GM12878 (cell line): ENCODE results near the gene RECK. TPM values are rescaled to one million over a fixed set of nuclear protein-coding genes. Genes with fewer than 3 reads are reported as not detected.

Source experiments
- ATAC-seq: fragments of 200-7000 bp; cut with Tn5 transposase; 3 replicates; pipeline ENCODE4 v1.9.1; 2020; ENCODE audit warnings: mild to moderate bottlenecking, moderate library complexity
- BruUV-seq: library from RNA; stranded (reverse); fragments of 400-500 nt; replicated peaks from 2 replicates; lab custom pipeline; 2021; lab: Mats Ljungman, UMichigan
- CTCF ChIA-PET: fragments of 300-600 bp; sonication (Branson Sonifier 250); formaldehyde crosslinking; extraction: SDS; loops from one replicate; lab custom pipeline; 2021; ENCODE audit warnings: inconsistent platforms; lab: Yijun Ruan, JAX
- POLR2A ChIA-PET: fragments of 350-600 bp; formaldehyde crosslinking; extraction: SDS; loops from one replicate; lab custom pipeline; 2021; ENCODE audit warnings: inconsistent platforms; lab: Charles Lee
- RAD21 ChIA-PET: fragments of 300-600 bp; sonication (Branson Sonifier 250); formaldehyde crosslinking; loops from one replicate; lab custom pipeline; 2023; ENCODE audit warnings: antibody characterized with exemption; ENCODE audit not compliant: unreplicated experiment; lab: Charles Lee
- SMC1A ChIA-PET: fragments of 300-600 bp; sonication (Branson Sonifier 250); formaldehyde crosslinking; loops from one replicate; lab custom pipeline; 2023; ENCODE audit not compliant: unreplicated experiment, uncharacterized antibody; lab: Charles Lee
- DNase-seq: peaks from one replicate; pipeline ENCODE4 v3.0.0-alpha.2; 2011; ENCODE audit warnings: low read depth, low spot score
- FAIRE-seq: peaks from 3 replicates; lab custom pipeline; 2011; peaks lifted over from hg19 to GRCh38; lab: Jason Lieb, UNC
- H2AFZ ChIP-seq: 2 replicates; pipeline ENCODE4 v1.6.0; 2011; ENCODE audit warnings: low read depth, low read length, control low read depth; ENCODE audit not compliant: control insufficient read depth
- H3K27ac ChIP-seq: 2 replicates; pipeline ENCODE4 v1.5.1; 2011; ENCODE audit warnings: control low read depth; ENCODE audit not compliant: control insufficient read depth, insufficient read depth
- H3K27me3 ChIP-seq, 2 experiments: replicated peaks in 1 of 2; 2 replicates each; pipeline versions ENCODE4 v1.6.0 to v1.6.1; 2011; ENCODE audit warnings: low read length in 1 of 2; ENCODE audit not compliant: control insufficient read depth in 2 of 2, insufficient read depth in 2 of 2
- H3K36me3 ChIP-seq, 2 experiments: 2 replicates each; pipeline ENCODE4 v1.5.1; 2011; ENCODE audit warnings: low read length in 1 of 2; ENCODE audit not compliant: control insufficient read depth in 2 of 2, insufficient read depth in 2 of 2
- H3K4me1 ChIP-seq: 2 replicates; pipeline ENCODE4 v1.6.1; 2011; ENCODE audit warnings: mild to moderate bottlenecking, low read length, moderate library complexity, mixed read lengths; ENCODE audit not compliant: control insufficient read depth, insufficient read depth
- H3K4me2 ChIP-seq: 2 replicates; pipeline ENCODE4 v1.6.0; 2011; ENCODE audit warnings: control low read depth; ENCODE audit not compliant: control insufficient read depth, insufficient read depth
- H3K4me3 ChIP-seq: fragments of 200-600 bp; sonication (generic); 2 replicates; pipeline ENCODE4 v1.5.1; 2016
- H3K79me2 ChIP-seq: 2 replicates; pipeline ENCODE4 v1.6.0; 2011; ENCODE audit warnings: low read length; ENCODE audit not compliant: control insufficient read depth, insufficient read depth
- H3K9ac ChIP-seq: 2 replicates; pipeline ENCODE4 v1.8.0; 2011; ENCODE audit warnings: low read length, control low read depth, mixed read lengths; ENCODE audit not compliant: control insufficient read depth, insufficient read depth
- H3K9me3 ChIP-seq: replicated peaks from 3 replicates; pipeline ENCODE4 v1.5.1; 2011; ENCODE audit warnings: mild to moderate bottlenecking, low read length; ENCODE audit not compliant: control insufficient read depth, insufficient read depth
- H4K20me1 ChIP-seq: 2 replicates; pipeline ENCODE4 v1.6.0; 2011; ENCODE audit not compliant: control insufficient read depth, insufficient read depth
- BHLHE40 ChIP-seq, 2 experiments: fragments of 450-650 bp in 1 of 2; IDR thresholded peaks; 2 replicates each; pipeline ENCODE4 v1.6.1; 2011 to 2017; ENCODE audit warnings: low read depth in 2 of 2, borderline replicate concordance in 1 of 2, improper control_type of control experiment in 1 of 2, low read length in 1 of 2, mild to moderate bottlenecking in 1 of 2
- EED ChIP-seq: sonication (generic); IDR thresholded peaks from 2 replicates; pipeline ENCODE4 v1.6.1; 2016; ENCODE audit warnings: antibody characterized with exemption, low read depth
- GATAD2B ChIP-seq: fragments of 450-650 bp; conservative IDR thresholded peaks from 2 replicates; pipeline ENCODE4 v1.6.1; 2017; ENCODE audit warnings: low read depth, mild to moderate bottlenecking, moderate library complexity
- LARP7 ChIP-seq: fragments of 450-650 bp; IDR thresholded peaks from 2 replicates; pipeline ENCODE4 v1.6.1; 2017; ENCODE audit warnings: mild to moderate bottlenecking
- POLR2A ChIP-seq: IDR thresholded peaks from 2 replicates; pipeline ENCODE4 v1.6.1; 2011; ENCODE audit warnings: low read depth, mild to moderate bottlenecking, low read length
- SRF ChIP-seq, 2 experiments: IDR thresholded peaks; 2 replicates each; pipeline ENCODE4 v1.6.1; 2011; ENCODE audit warnings: low read depth in 2 of 2, low read length in 2 of 2, mild to moderate bottlenecking in 1 of 2, moderate library complexity in 1 of 2
- WGBS: methylation state at CpG from one replicate; pipeline ENCODE4 v1.1.6; 2016; ENCODE audit warnings: low lambda C conversion rate; ENCODE audit not compliant: insufficient replicate concordance, insufficient coverage; ENCODE audit errors: missing lambda C conversion rate; 5-methylcytosine and 5-hydroxymethylcytosine counted together
- in situ Hi-C: fragments of 300-500 bp; cut with MboI; formaldehyde crosslinking; loops from 9 replicates; pipeline ENCODE4 v1.14.3; 2018; ENCODE audit warnings: mixed read lengths
- intact Hi-C: fragments of 100-400 bp; cut with micrococcal nuclease; formaldehyde crosslinking; loops from one replicate; pipeline ENCODE4 v1.14.2; 2022; ENCODE audit not compliant: unreplicated experiment
- polyA plus RNA-seq, 11 experiments: library from polyadenylated mRNA; depleted of rRNA in 4 of 11; unstranded in 6 of 11; stranded (reverse) in 5 of 11; fragments of >200 nt; fragmentation: Nextera tagmentation in 4 of 11; fragmentation: Illumina TruSeq in 1 of 11; extraction: Ambion mirVana in 4 of 11; extraction: Trizol in 1 of 11; gene quantifications; 1 replicate in 1 of 11; 2 replicates in 10 of 11; pipeline versions ENCODE4 v1.2.1 to v1.2.3, GENCODE V29; 2011 to 2016; ENCODE audit warnings: inconsistent platforms in 2 of 11, missing spikeins in 2 of 11, low read depth in 1 of 11
- total RNA-seq, 4 experiments: library from RNA; depleted of rRNA in 3 of 4; stranded (reverse); fragments of >200 nt in 3 of 4; fragmentation: Illumina TruSeq in 1 of 4; extraction: Trizol in 1 of 4; gene quantifications; 2 replicates each; pipeline versions ENCODE4 v1.2.1 to v1.2.3, GENCODE V29; 2013 to 2021
- TF ChIP-seq, protein P1 (sequence below): fragments of 450-650 bp; IDR thresholded peaks from 2 replicates; pipeline ENCODE4 v1.6.1; 2016; ENCODE audit warnings: mild to moderate bottlenecking, moderate library complexity, borderline replicate concordance
- TF ChIP-seq, protein P2 (sequence below), 3 experiments: IDR thresholded peaks in 2 of 3; conservative IDR thresholded peaks in 1 of 3; 2 replicates each; pipeline ENCODE4 v1.5.1; 2011; ENCODE audit warnings: low read depth in 3 of 3, low read length in 3 of 3, mild to moderate bottlenecking in 3 of 3, control low read depth in 2 of 3, moderate library complexity in 2 of 3, inconsistent platforms in 1 of 3, mixed read lengths in 1 of 3; ENCODE audit not compliant: control insufficient read depth in 2 of 3, insufficient read depth in 1 of 3; ENCODE audit errors: extremely low read depth in 1 of 3

RECK gene
- total and polyA plus RNA-seq, 10 of the 15 experiments (the other 5 are each of a cell fraction or from before 2014, with no cell fraction given) = 0.02 to 0.40 (median 0.13) TPM

DNA sequence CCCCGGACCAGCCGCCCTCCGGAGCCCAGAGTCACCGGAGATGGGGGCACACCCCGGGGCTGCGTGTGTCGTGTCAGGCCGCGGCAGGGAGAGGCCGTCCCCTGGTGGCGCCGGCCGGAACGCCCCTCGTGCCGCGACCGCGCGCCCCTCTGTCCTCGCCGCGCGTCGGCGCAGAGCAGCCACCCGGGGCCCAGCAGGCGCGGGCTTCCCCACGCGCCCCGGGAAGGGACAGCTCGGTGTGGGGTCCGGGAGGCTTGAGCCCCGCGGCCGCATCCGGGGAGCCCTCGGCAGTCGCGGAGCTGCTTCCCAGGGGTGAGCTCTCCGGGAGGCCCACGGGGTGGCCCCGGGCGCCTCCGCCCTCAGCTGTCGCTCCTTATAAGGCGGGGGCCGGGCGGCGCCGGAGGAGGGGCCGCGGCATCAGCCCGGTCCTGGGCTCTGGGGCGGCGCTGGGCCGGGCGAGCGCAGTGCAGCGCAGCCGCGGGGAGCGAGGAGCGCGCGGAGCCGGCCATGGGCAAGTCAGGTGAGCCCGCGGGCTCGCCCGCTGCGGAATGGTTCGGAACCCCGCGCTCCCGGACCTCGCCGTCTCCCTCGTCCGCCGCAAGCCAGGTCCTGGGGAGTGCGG lies 99.7 kb downstream of the RECK start, which contains the start of gene GLIPR2:
Gene GLIPR2, plus strand, starts transcription at position 462 of the 622 bp plus-strand sequence. Its CDS starts 46 bp downstream, at position 508.
- H3K79me2 ChIP-seq = no peaks in the 10 kb centered on the region
- POLR2A ChIA-PET = interaction anchor here (0.6 kb wide), 1 partner anchor 1067 kb away, joined by 5 read pairs; no protein-coding TSS in a partner anchor

More for the DNA sequence above, 99.7 kb downstream of the RECK start, which contains the start of gene GLIPR2:
- intact Hi-C loops (no loop called here), in situ Hi-C loops (no loop called here)
- Histone ChIP-seq H3K36me3 (no peaks in the 10 kb centered on the region), H3K4me2 (peak within 1 kb of the TSS; percentile 98), H3K4me3 (peak within 1 kb of the TSS; percentile 45), H3K4me1 (peaks cover 23% of the 10 kb centered on the region), H3K27ac (no peak within 1 kb of the TSS), H3K9ac (peak within 1 kb of the TSS; percentile 44; the same call in 1 of the 2 replicates), H2AFZ (peak within 1 kb of the TSS; percentile 80), H4K20me1 (no peaks in the 10 kb centered on the region), H3K9me3 (no peaks in the 10 kb centered on the region), H3K27me3 (peaks cover 7 to 14% of the 10 kb centered on the region in 2 experiments; a peak in 3 of 4 replicates)
- ChIA-PET CTCF (no interaction called here), SMC1A (interaction anchor here (1.5 kb wide), 1 partner anchor 21 kb away, joined by 4 read pairs; no protein-coding TSS in a partner anchor), RAD21 (no interaction called here)
- peak; percentile 92 to 96 for TF ChIP-seq SRF (IDR thresholded peaks at IDR 0.05; ENCODE audit: low read depth in 2 of 2, low read length in 2 of 2)
- TF ChIP-seq GATAD2B = 0 out of 2 replicates have a peak, but pooled peaks have one; percentile 26
- TF ChIP-seq, protein P1, sequence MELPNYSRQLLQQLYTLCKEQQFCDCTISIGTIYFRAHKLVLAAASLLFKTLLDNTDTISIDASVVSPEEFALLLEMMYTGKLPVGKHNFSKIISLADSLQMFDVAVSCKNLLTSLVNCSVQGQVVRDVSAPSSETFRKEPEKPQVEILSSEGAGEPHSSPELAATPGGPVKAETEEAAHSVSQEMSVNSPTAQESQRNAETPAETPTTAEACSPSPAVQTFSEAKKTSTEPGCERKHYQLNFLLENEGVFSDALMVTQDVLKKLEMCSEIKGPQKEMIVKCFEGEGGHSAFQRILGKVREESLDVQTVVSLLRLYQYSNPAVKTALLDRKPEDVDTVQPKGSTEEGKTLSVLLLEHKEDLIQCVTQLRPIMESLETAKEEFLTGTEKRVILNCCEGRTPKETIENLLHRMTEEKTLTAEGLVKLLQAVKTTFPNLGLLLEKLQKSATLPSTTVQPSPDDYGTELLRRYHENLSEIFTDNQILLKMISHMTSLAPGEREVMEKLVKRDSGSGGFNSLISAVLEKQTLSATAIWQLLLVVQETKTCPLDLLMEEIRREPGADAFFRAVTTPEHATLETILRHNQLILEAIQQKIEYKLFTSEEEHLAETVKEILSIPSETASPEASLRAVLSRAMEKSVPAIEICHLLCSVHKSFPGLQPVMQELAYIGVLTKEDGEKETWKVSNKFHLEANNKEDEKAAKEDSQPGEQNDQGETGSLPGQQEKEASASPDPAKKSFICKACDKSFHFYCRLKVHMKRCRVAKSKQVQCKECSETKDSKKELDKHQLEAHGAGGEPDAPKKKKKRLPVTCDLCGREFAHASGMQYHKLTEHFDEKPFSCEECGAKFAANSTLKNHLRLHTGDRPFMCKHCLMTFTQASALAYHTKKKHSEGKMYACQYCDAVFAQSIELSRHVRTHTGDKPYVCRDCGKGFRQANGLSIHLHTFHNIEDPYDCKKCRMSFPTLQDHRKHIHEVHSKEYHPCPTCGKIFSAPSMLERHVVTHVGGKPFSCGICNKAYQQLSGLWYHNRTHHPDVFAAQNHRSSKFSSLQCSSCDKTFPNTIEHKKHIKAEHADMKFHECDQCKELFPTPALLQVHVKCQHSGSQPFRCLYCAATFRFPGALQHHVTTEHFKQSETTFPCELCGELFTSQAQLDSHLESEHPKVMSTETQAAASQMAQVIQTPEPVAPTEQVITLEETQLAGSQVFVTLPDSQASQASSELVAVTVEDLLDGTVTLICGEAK = no peak
- TF ChIP-seq, protein P2, sequence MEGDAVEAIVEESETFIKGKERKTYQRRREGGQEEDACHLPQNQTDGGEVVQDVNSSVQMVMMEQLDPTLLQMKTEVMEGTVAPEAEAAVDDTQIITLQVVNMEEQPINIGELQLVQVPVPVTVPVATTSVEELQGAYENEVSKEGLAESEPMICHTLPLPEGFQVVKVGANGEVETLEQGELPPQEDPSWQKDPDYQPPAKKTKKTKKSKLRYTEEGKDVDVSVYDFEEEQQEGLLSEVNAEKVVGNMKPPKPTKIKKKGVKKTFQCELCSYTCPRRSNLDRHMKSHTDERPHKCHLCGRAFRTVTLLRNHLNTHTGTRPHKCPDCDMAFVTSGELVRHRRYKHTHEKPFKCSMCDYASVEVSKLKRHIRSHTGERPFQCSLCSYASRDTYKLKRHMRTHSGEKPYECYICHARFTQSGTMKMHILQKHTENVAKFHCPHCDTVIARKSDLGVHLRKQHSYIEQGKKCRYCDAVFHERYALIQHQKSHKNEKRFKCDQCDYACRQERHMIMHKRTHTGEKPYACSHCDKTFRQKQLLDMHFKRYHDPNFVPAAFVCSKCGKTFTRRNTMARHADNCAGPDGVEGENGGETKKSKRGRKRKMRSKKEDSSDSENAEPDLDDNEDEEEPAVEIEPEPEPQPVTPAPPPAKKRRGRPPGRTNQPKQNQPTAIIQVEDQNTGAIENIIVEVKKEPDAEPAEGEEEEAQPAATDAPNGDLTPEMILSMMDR (IDR thresholded peaks at IDR 0.05 in 2 of 3, conservative IDR thresholded peaks at IDR 0.05 in 1 of 3; ENCODE audit: control insufficient read depth in 2 of 3, extremely low read depth in 1 of 3, insufficient read depth in 1 of 3, low read depth in 3 of 3, low read length in 3 of 3) = 0 out of 6 replicates have a peak, but pooled peaks of 1 of the 3 experiments have one; percentile 5
- no peak for TF ChIP-seq EED
- TF ChIP-seq POLR2A = peak; percentile 80
- peak; percentile 60; the same call in 1 of the 2 replicates for TF ChIP-seq LARP7
- peak in 1 of 2 experiments; percentile 48; a peak in 1 of 4 replicates for TF ChIP-seq BHLHE40 (IDR thresholded peaks at IDR 0.05; ENCODE audit: borderline replicate concordance in 1 of 2, low read depth in 2 of 2, low read length in 1 of 2)
- DNase-seq = no peak
- WGBS = under 1% methylated on average over 54 of the region's 83 CpGs
- FAIRE-seq = no peak
- ATAC-seq = peak; percentile 99
- BruUV-seq = no TSS peak
